Spleen (tissue), 7 donors: Measurements from ENCODE around the gene MASP1.

Source experiments
- POLR2A ChIP-seq, 3 donors: fragments of 450-650 bp; IDR thresholded peaks; one replicate each; pipeline ENCODE4 v1.5.1; 2017; ENCODE audit warnings: antibody characterized with exemption in 3 of 3, mild to moderate bottlenecking in 1 of 3
- POLR2AphosphoS5 ChIP-seq, 3 donors: sonication (generic); formaldehyde crosslinking; IDR thresholded peaks; one replicate each; pipeline ENCODE4 v1.5.1; 2017; ENCODE audit warnings: antibody characterized with exemption in 3 of 3
- TF ChIP-seq, protein P1 (sequence below), 11 experiments: fragments of 200-600 bp in 7 of 11; fragments of 450-650 bp in 4 of 11; sonication (generic) in 4 of 11; IDR thresholded peaks in 8 of 11; conservative IDR thresholded peaks in 3 of 11; 1 replicate in 7 of 11; 2 replicates in 4 of 11; pipeline versions ENCODE4 v1.4.0 to v1.8.0; 2016 to 2021; ENCODE audit warnings: antibody characterized with exemption in 11 of 11, inconsistent platforms in 4 of 11, mild to moderate bottlenecking in 1 of 11
- donor health status: DM: no; HTN: no; CAD: no; lungs with moderate emphysema.
- donor health status: DM: no; HTN: no; CAD: no.
- donor health status: DM: no; HTN: no; CAD: no.

DNA sequence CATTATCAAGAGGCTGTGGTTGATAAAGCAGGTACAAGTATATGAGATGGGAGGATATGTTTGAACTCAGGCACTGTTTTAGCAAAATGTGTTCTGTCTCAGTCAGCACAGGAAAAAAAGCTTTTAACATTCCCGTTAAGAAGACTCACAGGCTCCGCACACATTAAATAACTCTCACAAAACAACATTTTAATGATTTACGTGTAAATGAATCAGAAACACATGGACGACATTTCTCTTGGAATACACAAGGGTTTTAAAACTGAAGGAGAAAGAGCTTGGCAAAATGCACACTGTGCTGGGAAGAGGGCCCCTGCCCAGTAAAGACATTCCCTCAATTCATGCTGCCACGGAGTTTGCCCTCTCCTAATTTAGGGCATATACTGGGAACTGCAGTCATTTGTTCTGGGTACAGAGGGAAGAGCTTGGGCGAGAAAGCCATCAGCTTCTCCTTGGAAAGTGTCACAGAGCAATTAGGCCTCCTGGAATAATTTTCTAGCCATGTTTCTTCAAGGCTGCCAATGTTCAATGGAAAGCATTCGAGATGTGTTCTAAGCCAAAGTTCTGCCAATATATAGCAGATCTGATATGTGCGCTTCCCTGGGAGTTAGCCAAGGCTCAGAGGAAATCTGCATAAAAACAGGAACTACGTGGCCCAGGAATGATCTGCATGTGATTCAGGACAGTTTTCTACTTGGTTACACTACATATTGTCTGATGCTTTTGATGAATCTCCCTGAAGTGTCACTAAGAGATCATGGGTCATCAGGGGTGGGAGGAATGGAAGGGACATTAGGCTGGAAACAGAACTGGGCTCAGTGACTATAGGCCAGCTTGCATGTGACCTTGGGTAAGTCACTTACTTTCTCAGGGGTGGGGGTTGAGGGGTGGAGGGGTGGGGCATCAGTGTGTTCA lies 2.2 kb upstream of the MASP1 start:
- TF ChIP-seq, protein P1, sequence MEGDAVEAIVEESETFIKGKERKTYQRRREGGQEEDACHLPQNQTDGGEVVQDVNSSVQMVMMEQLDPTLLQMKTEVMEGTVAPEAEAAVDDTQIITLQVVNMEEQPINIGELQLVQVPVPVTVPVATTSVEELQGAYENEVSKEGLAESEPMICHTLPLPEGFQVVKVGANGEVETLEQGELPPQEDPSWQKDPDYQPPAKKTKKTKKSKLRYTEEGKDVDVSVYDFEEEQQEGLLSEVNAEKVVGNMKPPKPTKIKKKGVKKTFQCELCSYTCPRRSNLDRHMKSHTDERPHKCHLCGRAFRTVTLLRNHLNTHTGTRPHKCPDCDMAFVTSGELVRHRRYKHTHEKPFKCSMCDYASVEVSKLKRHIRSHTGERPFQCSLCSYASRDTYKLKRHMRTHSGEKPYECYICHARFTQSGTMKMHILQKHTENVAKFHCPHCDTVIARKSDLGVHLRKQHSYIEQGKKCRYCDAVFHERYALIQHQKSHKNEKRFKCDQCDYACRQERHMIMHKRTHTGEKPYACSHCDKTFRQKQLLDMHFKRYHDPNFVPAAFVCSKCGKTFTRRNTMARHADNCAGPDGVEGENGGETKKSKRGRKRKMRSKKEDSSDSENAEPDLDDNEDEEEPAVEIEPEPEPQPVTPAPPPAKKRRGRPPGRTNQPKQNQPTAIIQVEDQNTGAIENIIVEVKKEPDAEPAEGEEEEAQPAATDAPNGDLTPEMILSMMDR (IDR thresholded peaks at IDR 0.05 in 8 of 11, conservative IDR thresholded peaks at IDR 0.05 in 3 of 11) = no peak
- TF ChIP-seq POLR2A (IDR thresholded peaks at IDR 0.05) = no peak
- TF ChIP-seq POLR2AphosphoS5 (IDR thresholded peaks at IDR 0.05) = no peak
